T-cell (primary cell): Measurements from ENCODE around the gene BAAT. TPM values are rescaled to one million over a fixed set of nuclear protein-coding genes. Genes with fewer than 3 reads are reported as not detected.

Experiments
- ATAC-seq, 4 experiments: fragments of 200-7000 bp in 3 of 4; fragments of 150-1000 bp in 1 of 4; cut with Tn5 transposase; replicated peaks in 1 of 4; 1 replicate in 3 of 4; 2 replicates in 1 of 4; pipeline ENCODE4 v1.10.0; 2021; ENCODE audit warnings: moderate library complexity in 3 of 4, mild to moderate bottlenecking in 2 of 4, moderate number of reproducible peaks in 1 of 4
- CTCF ChIA-PET, 2 donors: fragments of 300-600 bp; sonication (Branson Sonifier 250); formaldehyde crosslinking; loops; one replicate each; lab custom pipeline; 2022; ENCODE audit warnings: antibody characterized with exemption in 2 of 2; lab: Charles Lee
- POLR2A ChIA-PET, 2 donors: fragments of 300-600 bp; sonication (Branson Sonifier 250); formaldehyde crosslinking; loops; one replicate each; lab custom pipeline; 2022; ENCODE audit warnings: antibody characterized with exemption in 2 of 2; lab: Charles Lee
- DNase-seq, 35 experiments: peaks; one replicate each; pipeline versions ENCODE4 v3.0.0 to v3.0.0-alpha.2; 2013 to 2023
- H3K27ac ChIP-seq: one replicate; pipeline ENCODE4 v1.5.1; 2013; ENCODE audit warnings: low read length
- H3K27me3 ChIP-seq, 2 experiments: replicated peaks in 1 of 2; 1 replicate in 1 of 2; 2 replicates in 1 of 2; pipeline versions ENCODE4 v1.6.1 to v1.7.0; 2013; ENCODE audit warnings: low read length in 1 of 2, mixed read lengths in 1 of 2; ENCODE audit not compliant: control insufficient read depth in 2 of 2, insufficient read depth in 2 of 2; ENCODE audit errors: extremely low read depth in 1 of 2
- H3K36me3 ChIP-seq, 2 donors: 1 replicate in 1 of 2; 2 replicates in 1 of 2; pipeline versions ENCODE4 v1.6.1 to v1.7.0; 2013; ENCODE audit warnings: low read length in 1 of 2; ENCODE audit not compliant: control insufficient read depth in 2 of 2, insufficient read depth in 1 of 2; ENCODE audit errors: extremely low read depth in 1 of 2
- H3K4me1 ChIP-seq, 2 experiments: 1 replicate in 1 of 2; 2 replicates in 1 of 2; pipeline versions ENCODE4 v1.6.1 to v1.7.0; 2013; ENCODE audit warnings: low read length in 2 of 2, mixed read lengths in 1 of 2; ENCODE audit not compliant: insufficient read depth in 2 of 2, control insufficient read depth in 1 of 2; ENCODE audit errors: extremely low read depth in 1 of 2
- H3K4me3 ChIP-seq, 2 donors: 1 replicate in 1 of 2; 2 replicates in 1 of 2; pipeline versions ENCODE4 v1.5.1 to v1.7.0; 2013; ENCODE audit warnings: mild to moderate bottlenecking in 2 of 2, low read length in 1 of 2, moderate library complexity in 1 of 2; ENCODE audit not compliant: control insufficient read depth in 1 of 2; ENCODE audit errors: extremely low read depth in 1 of 2
- H3K9me3 ChIP-seq: 2 replicates; pipeline ENCODE4 v1.7.0; 2013
- H3K27ac Mint-ChIP-seq, 2 donors: one replicate each; pipeline ENCODE4 v1.8.0; 2020 to 2021; ENCODE audit warnings: mild to moderate bottlenecking in 2 of 2, mixed read lengths in 2 of 2
- H3K27me3 Mint-ChIP-seq, 2 donors: one replicate each; pipeline ENCODE4 v1.8.0; 2021 to 2022; ENCODE audit warnings: mixed read lengths in 2 of 2
- H3K36me3 Mint-ChIP-seq: one replicate; pipeline ENCODE4 v1.8.0; 2021; ENCODE audit warnings: mixed read lengths
- H3K4me1 Mint-ChIP-seq, 3 donors: one replicate each; pipeline ENCODE4 v1.8.0; 2020 to 2022; ENCODE audit warnings: mixed read lengths in 3 of 3, mild to moderate bottlenecking in 1 of 3
- H3K4me3 Mint-ChIP-seq, 3 donors: one replicate each; pipeline ENCODE4 v1.8.0; 2020 to 2022; ENCODE audit warnings: mild to moderate bottlenecking in 3 of 3, mixed read lengths in 3 of 3, moderate library complexity in 3 of 3
- H3K9me3 Mint-ChIP-seq, 3 donors: one replicate each; pipeline ENCODE4 v1.8.0; 2020 to 2022; ENCODE audit warnings: mixed read lengths in 3 of 3
- whole genome bisulfite sequencing: methylation state at CpG from one replicate; pipeline ENCODE4 v1.1.5; 2013; ENCODE audit warnings: missing lambda C conversion rate; ENCODE audit not compliant: insufficient coverage; 5-methylcytosine and 5-hydroxymethylcytosine counted together
- total RNA-seq, 35 experiments: library from RNA in 6 of 35; stranded (reverse) in 6 of 35; fragments of 120-200 nt in 1 of 35; gene quantifications; one replicate each; pipeline versions ENCODE4 v1.2.1 to v1.2.4 and lab custom pipeline; 2013 to 2026

Gene BAAT
- total RNA-seq, 5 donors from 2014 or later (not counting 1 experiment from before 2014, with no cell fraction given), result 0.13 to 0.36 (median 0.35) TPM; not detected in 2

- Histone ChIP-seq H3K27ac (no peak overlapping the region), H3K4me3 (no peak overlapping the region), H3K9me3 (no peaks in the 10 kb centered on the region), H3K4me1 (no peaks in the 10 kb centered on the region), H3K36me3 (no peaks in the 10 kb centered on the region), H3K27me3 (peaks cover 0 to 7% of the 10 kb centered on the region in 2 experiments)
- ChIA-PET POLR2A (no interaction called here), CTCF (no interaction called here)
- no peaks in the 10 kb centered on the region for H3K4me1 Mint-ChIP-seq
- DNase-seq (no peak), ATAC-seq (no peak)
- H3K27me3 Mint-ChIP-seq, result peaks cover 7 to 15% of the 10 kb centered on the region in 2 donors
- H3K36me3 Mint-ChIP-seq, result no peaks in the 10 kb centered on the region
- 75% methylated on average over 4 of the region's 6 CpGs for WGBS
- no peaks in the 10 kb centered on the region for H3K9me3 Mint-ChIP-seq
- H3K4me3 Mint-ChIP-seq, result no peak overlapping the region
- no peak overlapping the region for H3K27ac Mint-ChIP-seq
These were observed 31.8 kb downstream of the BAAT start for GRCh38 chr9:101352892-101353463.

GRCh38 chr9:101350285-101350684, 34.5 kb downstream of the BAAT start:
- Mint-ChIP-seq H3K4me3 (no peak overlapping the region), H3K9me3 (no peaks in the 10 kb centered on the region), H3K27me3 (peaks cover 11 to 16% of the 10 kb centered on the region in 2 donors), H3K4me1 (no peaks in the 10 kb centered on the region), H3K36me3 (no peaks in the 10 kb centered on the region), H3K27ac (no peak overlapping the region)
- Histone ChIP-seq H3K27ac (no peak overlapping the region), H3K9me3 (no peaks in the 10 kb centered on the region), H3K27me3 (no peaks in the 10 kb centered on the region), H3K36me3 (no peaks in the 10 kb centered on the region), H3K4me1 (no peaks in the 10 kb centered on the region), H3K4me3 (no peak overlapping the region)
- WGBS, result no CpG with 5 or more reads among the region's 1 CpG
- ATAC-seq, result no peak
- POLR2A ChIA-PET, result no interaction called here
- no peak for DNase-seq
- CTCF ChIA-PET, result no interaction called here

- DNase-seq, result no peak
These were observed 42.2 kb downstream of the BAAT start for GRCh38 chr9:101342595-101342994.

GRCh38 chr9:101341958-101342357, 42.8 kb downstream of the BAAT start:
- ATAC-seq (no peak), DNase-seq (no peak)
- H3K27ac ChIP-seq, result no peak overlapping the region
- no peaks in the 10 kb centered on the region for H3K36me3 ChIP-seq
- ChIA-PET POLR2A (no interaction called here), CTCF (no interaction called here)
- H3K4me1 Mint-ChIP-seq, result no peaks in the 10 kb centered on the region
- peaks cover 21 to 24% of the 10 kb centered on the region in 2 donors for H3K27me3 Mint-ChIP-seq
- no peaks in the 10 kb centered on the region for H3K9me3 Mint-ChIP-seq
- no peaks in the 10 kb centered on the region for H3K9me3 ChIP-seq
- peaks cover 0 to 2% of the 10 kb centered on the region in 2 experiments for H3K27me3 ChIP-seq
- H3K4me1 ChIP-seq, result no peaks in the 10 kb centered on the region
- H3K4me3 Mint-ChIP-seq, result no peak overlapping the region
- H3K36me3 Mint-ChIP-seq, result no peaks in the 10 kb centered on the region
- H3K27ac Mint-ChIP-seq, result no peak overlapping the region
- H3K4me3 ChIP-seq, result no peak overlapping the region

More at GRCh38 chr9:101342595-101342994, 42.2 kb downstream of the BAAT start:
- Histone ChIP-seq H3K27ac (no peak overlapping the region), H3K27me3 (peaks cover 0 to 2% of the 10 kb centered on the region in 2 experiments), H3K4me3 (no peak overlapping the region), H3K4me1 (no peaks in the 10 kb centered on the region), H3K36me3 (no peaks in the 10 kb centered on the region), H3K9me3 (no peaks in the 10 kb centered on the region)
- H3K4me1 Mint-ChIP-seq, result no peaks in the 10 kb centered on the region
- no peak overlapping the region for H3K27ac Mint-ChIP-seq
- H3K9me3 Mint-ChIP-seq, result no peaks in the 10 kb centered on the region
- POLR2A ChIA-PET, result no interaction called here
- no peak for ATAC-seq
- H3K4me3 Mint-ChIP-seq, result no peak overlapping the region
- CTCF ChIA-PET, result no interaction called here
- no CpG with 5 or more reads among the region's 1 CpG for WGBS
- H3K27me3 Mint-ChIP-seq, result peaks cover 21 to 24% of the 10 kb centered on the region in 2 donors
- H3K36me3 Mint-ChIP-seq, result no peaks in the 10 kb centered on the region

GRCh38 chr9:101337237-101337636, 47.6 kb downstream of the BAAT start:
- WGBS, result no CpG with 5 or more reads among the region's 2 CpGs
- H3K27ac ChIP-seq, result no peak overlapping the region
- Mint-ChIP-seq H3K27ac (no peak overlapping the region), H3K27me3 (peaks cover 14 to 19% of the 10 kb centered on the region in 2 donors), H3K9me3 (no peaks in the 10 kb centered on the region), H3K36me3 (no peaks in the 10 kb centered on the region), H3K4me3 (no peak overlapping the region), H3K4me1 (no peaks in the 10 kb centered on the region)
- H3K4me1 ChIP-seq, result no peaks in the 10 kb centered on the region
- peaks cover 0 to 2% of the 10 kb centered on the region in 2 experiments for H3K27me3 ChIP-seq
- ChIA-PET POLR2A (no interaction called here), CTCF (no interaction called here)
- DNase-seq (no peak), ATAC-seq (no peak)
- H3K36me3 ChIP-seq, result no peaks in the 10 kb centered on the region
- H3K9me3 ChIP-seq, result no peaks in the 10 kb centered on the region
- H3K4me3 ChIP-seq, result no peak overlapping the region

- H3K4me1 ChIP-seq, result no peaks in the 10 kb centered on the region
- ChIA-PET POLR2A (no interaction called here), CTCF (no interaction called here)
- H3K4me1 Mint-ChIP-seq, result no peaks in the 10 kb centered on the region
- no peak overlapping the region for H3K27ac Mint-ChIP-seq
- H3K9me3 ChIP-seq, result no peaks in the 10 kb centered on the region
- H3K9me3 Mint-ChIP-seq, result no peaks in the 10 kb centered on the region
- DNase-seq, result no peak
- H3K4me3 ChIP-seq, result no peak overlapping the region
- no peaks in the 10 kb centered on the region for H3K36me3 Mint-ChIP-seq
- no peak overlapping the region for H3K27ac ChIP-seq
- H3K36me3 ChIP-seq, result no peaks in the 10 kb centered on the region
- H3K27me3 ChIP-seq, result peaks cover 0 to 2% of the 10 kb centered on the region in 2 experiments
- H3K4me3 Mint-ChIP-seq, result no peak overlapping the region
- H3K27me3 Mint-ChIP-seq, result peaks cover 12 to 14% of the 10 kb centered on the region in 2 donors
- ATAC-seq, result no peak
These were observed 48.7 kb downstream of the BAAT start for GRCh38 chr9:101336091-101336490.
